Measurements from ENCODE around the gene KCNA1. TPM values are rescaled to one million over a fixed set of nuclear protein-coding genes. Genes with fewer than 3 reads are reported as not detected.

Gene KCNA1
- total and polyA plus RNA-seq, 2 of the 4 experiments (the other 2 are of a cell fraction) = not detected

GRCh38 chr12:4961311-4961710 is 51.6 kb downstream of the KCNA1 start:
- H3K9ac ChIP-seq (ENCODE audit: low read depth, low read length) = no peak overlapping the region
- H3K9me3 ChIP-seq (ENCODE audit: control insufficient read depth, insufficient read depth, low read length) = no peaks in the 10 kb centered on the region
- no peak overlapping the region for H4K5ac ChIP-seq (ENCODE audit: low read depth, low read length)
- no peak overlapping the region for H4K91ac ChIP-seq (ENCODE audit: insufficient read depth, low read depth, low read length)
- no peak overlapping the region for H2BK5ac ChIP-seq (ENCODE audit: low read depth, low read length, poor library complexity, severe bottlenecking)
- H3K14ac ChIP-seq (replicated peaks; ENCODE audit: low read depth, low read length) = no peak overlapping the region
- H3K27me3 ChIP-seq (ENCODE audit: control insufficient read depth, insufficient read depth, low read length) = peaks cover 9% of the 10 kb centered on the region
- no CpG with 5 or more reads among the region's 3 CpGs for WGBS, 2 experiments (ENCODE audit: extremely low coverage in 2 of 2, insufficient read length in 1 of 2)
- H3K36me3 ChIP-seq (ENCODE audit: control insufficient read depth, insufficient read depth, low read length) = no peaks in the 10 kb centered on the region
- no peak overlapping the region for H2BK120ac ChIP-seq (ENCODE audit: low read depth, low read length)
- H4K8ac ChIP-seq (ENCODE audit: low read depth in 2 of 2, low read length in 2 of 2) = no peak overlapping the region
- no peaks in the 10 kb centered on the region for H4K20me1 ChIP-seq (ENCODE audit: insufficient read depth, low read length)
- H3K56ac ChIP-seq (ENCODE audit: extremely low read depth, insufficient read depth, low read length) = no peak overlapping the region
- no peaks in the 10 kb centered on the region for H3K9me1 ChIP-seq (ENCODE audit: insufficient read depth, low read length)
- no peak overlapping the region for H3K4me2 ChIP-seq (ENCODE audit: low read depth, low read length)
- no TSS peak for BruUV-seq (replicated peaks)
- H2BK15ac ChIP-seq (ENCODE audit: low read depth, low read length) = no peak overlapping the region
- in situ Hi-C loops (cut with MboI; ENCODE audit: low sequenced_read_pairs) (no loop called here), intact Hi-C loops (cut with micrococcal nuclease) (no loop called here), dilution Hi-C loops (cut with HindIII; ENCODE audit: low sequenced_read_pairs, unreplicated experiment) (no loop called here)
- H3K4me1 ChIP-seq (ENCODE audit: control insufficient read depth, insufficient read depth, low read length) = no peaks in the 10 kb centered on the region
- no peak overlapping the region for H2AK9ac ChIP-seq (replicated peaks; ENCODE audit: low read depth, low read length, poor library complexity)
- no peak overlapping the region for H3K18ac ChIP-seq (ENCODE audit: low read depth, low read length)
- no peaks in the 10 kb centered on the region for H3K79me1 ChIP-seq (ENCODE audit: low read depth in 1 of 2, low read length in 2 of 2)
- H3K23ac ChIP-seq (ENCODE audit: low read depth, low read length) = no peak overlapping the region
- no peak for TF ChIP-seq RCOR1 (IDR thresholded peaks at IDR 0.05; ENCODE audit: insufficient replicate concordance, low read length)
- no peak for TF ChIP-seq BHLHE40 (IDR thresholded peaks at IDR 0.05; ENCODE audit: low read depth, low read length)
- no peak for TF ChIP-seq CHD1 (IDR thresholded peaks at IDR 0.05; ENCODE audit: low read depth, low read length)
- TF ChIP-seq ELK1 (IDR thresholded peaks at IDR 0.05; ENCODE audit: borderline replicate concordance, low read depth, low read length) = no peak
- TF ChIP-seq SMC3 (IDR thresholded peaks at IDR 0.05; ENCODE audit: low read depth, low read length) = no peak
- no peak for TF ChIP-seq MAZ (IDR thresholded peaks at IDR 0.05; ENCODE audit: borderline replicate concordance, low read depth, low read length)
- TF ChIP-seq RAD21 (IDR thresholded peaks at IDR 0.05; ENCODE audit: low read length) = no peak
- TF ChIP-seq NFE2L2 (IDR thresholded peaks at IDR 0.05; ENCODE audit: low read depth, low read length) = no peak
- no peak for TF ChIP-seq RFX5 (IDR thresholded peaks at IDR 0.05; ENCODE audit: low read depth, low read length)
- no peak for TF ChIP-seq MXI1 (IDR thresholded peaks at IDR 0.05; ENCODE audit: borderline replicate concordance, low read depth, low read length)
- no peak for TF ChIP-seq CTCF (conservative IDR thresholded peaks at IDR 0.05; ENCODE audit: low read depth, low read length)
- no peak for TF ChIP-seq MAFK (IDR thresholded peaks at IDR 0.05; ENCODE audit: low read depth, low read length)
- no peak for TF ChIP-seq FOS (IDR thresholded peaks at IDR 0.05; ENCODE audit: low read depth, low read length)
- TF ChIP-seq USF2 (IDR thresholded peaks at IDR 0.05; ENCODE audit: low read depth, low read length) = no peak
- no peak for TF ChIP-seq POLR2A (IDR thresholded peaks at IDR 0.05; ENCODE audit: low read depth, low read length)
- TF ChIP-seq CEBPB (IDR thresholded peaks at IDR 0.05; ENCODE audit: low read depth, low read length) = no peak
- POLR2A ChIA-PET (ENCODE audit: unreplicated experiment) = no interaction called here
- H3K27ac ChIP-seq (ENCODE audit: insufficient read depth, low read length) = no peak overlapping the region
- CTCF ChIA-PET = no interaction called here
- ATAC-seq (ENCODE audit: low read depth) (no peak), DNase-seq (no peak)
- H3K4ac ChIP-seq (ENCODE audit: low read depth, low read length) = no peak overlapping the region
- no peak overlapping the region for H2BK20ac ChIP-seq (ENCODE audit: low read depth, low read length)
- H2AK5ac ChIP-seq (ENCODE audit: low read depth, low read length) = no peak overlapping the region
- no peak overlapping the region for H2AFZ ChIP-seq (replicated peaks; ENCODE audit: low read length, poor library complexity)
- no peak overlapping the region for H3K4me3 ChIP-seq (ENCODE audit: insufficient read depth, low read depth, low read length)

Data from IMR-90 (cell line).